ENCODE results near the gene MSRB1. TPM values are rescaled to one million over a fixed set of nuclear protein-coding genes. Genes with fewer than 3 reads are reported as not detected.

MSRB1 gene
- total and polyA plus RNA-seq, 2 of the 8 experiments (the other 6 are each of a cell fraction or from before 2014, with no cell fraction given) = 28.2 to 51.4 TPM

GRCh38 chr16:1911467-1912214 lies 31.4 kb downstream of the MSRB1 start (continued):
- TF ChIP-seq CEBPB (IDR thresholded peaks at IDR 0.05; ENCODE audit: low read depth, low read length) = no peak
- no peak for TF ChIP-seq CHD1 (IDR thresholded peaks at IDR 0.05; ENCODE audit: low read depth, low read length)
- no peak for TF ChIP-seq YY1 (IDR thresholded peaks at IDR 0.05; ENCODE audit: low read depth, low read length)
- TF ChIP-seq BACH1 (IDR thresholded peaks at IDR 0.05; ENCODE audit: low read length) = no peak
- TF ChIP-seq SRF (IDR thresholded peaks at IDR 0.05; ENCODE audit: low read depth, low read length) = no peak

Data from H1 (cell line).